Glutamatergic neuron (in vitro differentiated cells): ENCODE data around the gene SUV39H2. TPM values are rescaled to one million over a fixed set of nuclear protein-coding genes. Genes with fewer than 3 reads are reported as not detected.

Experiments
- DNase-seq: peaks from one replicate; pipeline ENCODE4 v3.0.0; 2022
- H3K27ac Mint-ChIP-seq: one replicate; pipeline ENCODE4 v1.8.0; 2020; ENCODE audit warnings: mild to moderate bottlenecking, mixed read lengths, inconsistent platforms; ENCODE audit not compliant: unreplicated experiment
- H3K27me3 Mint-ChIP-seq: one replicate; pipeline ENCODE4 v1.8.0; 2020; ENCODE audit warnings: mild to moderate bottlenecking, moderate library complexity, mixed read lengths, inconsistent platforms; ENCODE audit not compliant: unreplicated experiment
- H3K36me3 Mint-ChIP-seq: one replicate; pipeline ENCODE4 v1.8.0; 2020; ENCODE audit warnings: mild to moderate bottlenecking, mixed read lengths, inconsistent platforms; ENCODE audit not compliant: unreplicated experiment
- H3K4me1 Mint-ChIP-seq: one replicate; pipeline ENCODE4 v1.8.0; 2020; ENCODE audit warnings: mild to moderate bottlenecking, low read depth, mixed read lengths, inconsistent platforms; ENCODE audit not compliant: unreplicated experiment
- H3K4me3 Mint-ChIP-seq: one replicate; pipeline ENCODE4 v1.8.0; 2020; ENCODE audit warnings: mild to moderate bottlenecking, mixed read lengths, inconsistent platforms; ENCODE audit not compliant: unreplicated experiment
- H3K9me3 Mint-ChIP-seq: one replicate; pipeline ENCODE4 v1.8.0; 2020; ENCODE audit warnings: mild to moderate bottlenecking, moderate library complexity, mixed read lengths, inconsistent platforms; ENCODE audit not compliant: unreplicated experiment
- total RNA-seq: library from RNA; stranded (reverse); fragmentation: NEBNext Ultra II Directional; extraction: Animal tissue kit (Norgen Biotek cat#: 25700); gene quantifications from one replicate; pipeline ENCODE4 v1.2.1, GENCODE V29; 2021; ENCODE audit not compliant: unreplicated experiment
- TF ChIP-seq, protein P1 (sequence below): fragments of 200-600 bp; sonication (generic); IDR thresholded peaks from one replicate; pipeline ENCODE4 v1.5.0; 2021; ENCODE audit not compliant: partially characterized antibody, unreplicated experiment

The SUV39H2 gene
- total RNA-seq, 1 donor from 2014 or later, result 15.1 TPM

DNA sequence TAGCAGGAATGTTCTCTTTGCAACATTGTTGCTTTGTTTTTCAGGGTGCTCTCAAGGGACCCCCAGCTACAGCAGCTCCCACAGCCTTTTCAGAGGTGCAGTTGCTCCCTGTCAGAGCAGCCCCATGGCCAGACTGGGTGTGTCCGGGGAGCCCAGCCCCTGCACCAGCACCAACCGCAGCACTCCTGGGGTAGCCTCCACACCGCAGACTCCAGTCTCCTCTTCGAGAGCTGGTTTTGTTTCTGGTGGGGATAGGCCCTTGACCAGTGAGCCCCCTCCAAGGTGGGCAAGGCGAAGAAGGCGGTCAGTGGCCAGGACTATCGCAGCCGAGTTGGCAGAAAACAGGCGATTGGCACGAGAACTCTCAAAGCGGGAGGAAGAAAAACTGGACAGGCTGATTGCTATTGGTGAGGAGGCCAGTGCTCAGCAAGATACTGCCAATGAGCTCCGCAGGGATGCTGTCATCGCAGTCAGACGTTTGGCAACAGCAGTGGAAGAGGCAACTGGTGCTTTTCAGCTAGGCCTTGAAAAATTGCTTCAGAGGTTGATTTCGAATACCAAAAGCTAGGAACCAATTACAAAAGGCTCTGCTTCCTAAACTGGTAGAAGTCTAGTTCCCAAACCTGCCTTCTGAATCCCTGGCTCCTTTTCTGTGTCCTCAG, 35.2 kb upstream of the SUV39H2 start:
- no peak for DNase-seq
- no peak overlapping the region for H3K4me3 Mint-ChIP-seq

DNA sequence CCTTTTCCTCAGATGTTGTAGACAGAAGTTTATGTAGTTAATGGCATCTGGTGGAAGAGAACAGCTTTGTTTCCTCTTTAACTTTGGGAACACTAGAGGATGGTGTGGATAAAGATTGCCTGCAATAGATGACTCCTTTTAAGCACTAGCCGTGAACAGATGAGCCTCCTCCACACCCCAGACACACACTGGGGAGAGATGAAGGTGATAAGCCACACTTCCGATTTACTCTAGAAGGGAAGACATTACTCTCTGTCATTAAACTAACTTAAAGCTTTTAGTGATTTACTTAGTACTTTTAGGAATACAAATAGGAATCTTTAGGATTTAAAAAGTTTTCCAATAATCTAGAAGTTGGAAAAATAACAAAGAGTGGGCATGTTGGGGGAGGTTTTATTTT, 33.7 kb upstream of the SUV39H2 start:
- no peaks in the 10 kb centered on the region for H3K4me1 Mint-ChIP-seq
- H3K9me3 Mint-ChIP-seq, result no peaks in the 10 kb centered on the region
- H3K4me3 Mint-ChIP-seq, result no peak overlapping the region
- TF ChIP-seq, protein P1, sequence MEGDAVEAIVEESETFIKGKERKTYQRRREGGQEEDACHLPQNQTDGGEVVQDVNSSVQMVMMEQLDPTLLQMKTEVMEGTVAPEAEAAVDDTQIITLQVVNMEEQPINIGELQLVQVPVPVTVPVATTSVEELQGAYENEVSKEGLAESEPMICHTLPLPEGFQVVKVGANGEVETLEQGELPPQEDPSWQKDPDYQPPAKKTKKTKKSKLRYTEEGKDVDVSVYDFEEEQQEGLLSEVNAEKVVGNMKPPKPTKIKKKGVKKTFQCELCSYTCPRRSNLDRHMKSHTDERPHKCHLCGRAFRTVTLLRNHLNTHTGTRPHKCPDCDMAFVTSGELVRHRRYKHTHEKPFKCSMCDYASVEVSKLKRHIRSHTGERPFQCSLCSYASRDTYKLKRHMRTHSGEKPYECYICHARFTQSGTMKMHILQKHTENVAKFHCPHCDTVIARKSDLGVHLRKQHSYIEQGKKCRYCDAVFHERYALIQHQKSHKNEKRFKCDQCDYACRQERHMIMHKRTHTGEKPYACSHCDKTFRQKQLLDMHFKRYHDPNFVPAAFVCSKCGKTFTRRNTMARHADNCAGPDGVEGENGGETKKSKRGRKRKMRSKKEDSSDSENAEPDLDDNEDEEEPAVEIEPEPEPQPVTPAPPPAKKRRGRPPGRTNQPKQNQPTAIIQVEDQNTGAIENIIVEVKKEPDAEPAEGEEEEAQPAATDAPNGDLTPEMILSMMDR, result no peak
- H3K27me3 Mint-ChIP-seq, result no peaks in the 10 kb centered on the region
- no peak for DNase-seq
- H3K27ac Mint-ChIP-seq, result no peak overlapping the region
- H3K36me3 Mint-ChIP-seq, result no peaks in the 10 kb centered on the region

More for the DNA sequence above, 35.2 kb upstream of the SUV39H2 start:
- TF ChIP-seq, protein P1, result no peak
- peaks cover 2% of the 10 kb centered on the region for H3K4me1 Mint-ChIP-seq
- H3K36me3 Mint-ChIP-seq, result no peaks in the 10 kb centered on the region
- no peak overlapping the region for H3K27ac Mint-ChIP-seq
- H3K27me3 Mint-ChIP-seq, result peaks cover 3% of the 10 kb centered on the region
- no peaks in the 10 kb centered on the region for H3K9me3 Mint-ChIP-seq

DNA sequence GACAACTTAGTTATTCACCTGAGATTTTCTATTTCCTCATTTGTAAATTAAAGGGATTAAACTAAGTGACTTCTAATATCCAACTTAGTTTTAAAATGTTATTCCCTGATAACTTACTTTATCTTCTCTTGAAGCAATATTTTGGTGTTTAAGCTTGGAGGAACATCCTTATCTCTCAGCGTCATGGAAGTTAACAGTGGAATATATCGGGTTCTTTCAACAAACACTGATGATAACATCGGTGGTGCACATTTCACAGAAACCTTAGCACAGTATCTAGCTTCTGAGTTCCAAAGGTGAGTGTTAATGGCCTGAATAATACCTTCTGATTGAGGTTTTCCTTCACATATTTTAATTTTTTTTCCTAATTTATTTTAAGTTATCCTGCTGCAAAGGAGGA, 26.4 kb upstream of the SUV39H2 start:
- DNase-seq, result no peak
- TF ChIP-seq, protein P1, result no peak
- H3K4me1 Mint-ChIP-seq, result no peaks in the 10 kb centered on the region
- no peaks in the 10 kb centered on the region for H3K27me3 Mint-ChIP-seq
- no peaks in the 10 kb centered on the region for H3K9me3 Mint-ChIP-seq
- no peak overlapping the region for H3K27ac Mint-ChIP-seq
- H3K4me3 Mint-ChIP-seq, result no peak overlapping the region
- no peaks in the 10 kb centered on the region for H3K36me3 Mint-ChIP-seq

DNA sequence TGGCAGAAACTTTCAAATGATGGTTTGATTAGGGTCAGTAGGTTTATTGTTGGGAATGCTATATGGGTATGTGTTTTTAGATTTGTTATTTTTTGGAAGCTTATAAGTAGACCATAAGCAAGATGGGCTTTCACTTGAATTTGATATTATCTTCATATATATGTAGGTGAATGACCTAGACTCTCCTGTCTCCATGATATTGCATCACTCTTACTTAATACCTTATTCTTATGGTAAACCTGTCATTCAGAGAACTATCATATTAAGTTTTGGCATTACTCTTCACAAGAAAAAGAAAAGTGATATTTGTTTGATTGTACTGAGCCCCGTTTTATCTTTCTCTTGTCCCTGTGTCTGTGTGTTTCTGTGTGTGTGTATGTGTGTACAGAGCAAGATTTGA, 23.2 kb upstream of the SUV39H2 start:
- no peaks in the 10 kb centered on the region for H3K4me1 Mint-ChIP-seq
- no peaks in the 10 kb centered on the region for H3K27me3 Mint-ChIP-seq
- H3K9me3 Mint-ChIP-seq, result no peaks in the 10 kb centered on the region
- H3K4me3 Mint-ChIP-seq, result no peak overlapping the region
- H3K27ac Mint-ChIP-seq, result no peak overlapping the region
- no peak for DNase-seq
- TF ChIP-seq, protein P1, result no peak
- no peaks in the 10 kb centered on the region for H3K36me3 Mint-ChIP-seq

DNA sequence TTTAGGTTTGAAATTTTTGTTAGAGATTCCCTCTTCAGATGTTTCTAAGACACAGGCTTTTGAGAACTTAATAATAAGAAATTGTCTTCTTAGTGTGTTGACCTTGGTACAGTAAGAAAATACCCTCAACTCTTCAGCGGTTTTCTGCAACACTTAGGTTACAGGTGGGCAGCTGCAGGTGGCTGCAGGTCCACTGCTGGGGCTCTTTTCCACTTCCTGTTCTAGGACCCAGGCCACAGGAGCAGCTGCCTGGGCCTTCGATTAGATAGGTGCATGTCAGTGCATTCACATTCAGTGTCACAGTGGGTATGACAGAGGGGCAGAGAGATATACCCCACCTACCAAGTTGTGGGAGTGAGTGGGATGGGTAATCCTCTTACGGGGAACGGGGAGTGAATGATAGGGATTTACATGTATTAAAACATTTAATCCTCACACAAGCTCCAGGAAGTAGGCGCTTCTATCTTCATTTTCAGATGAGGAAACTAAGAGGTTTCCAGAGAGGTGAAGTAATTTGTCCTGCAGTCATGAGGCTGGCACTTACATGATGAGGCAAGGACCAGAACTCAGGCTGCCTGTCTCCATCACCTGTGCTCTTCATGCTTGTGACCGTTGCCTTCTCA, 20.2 kb upstream of the SUV39H2 start:
- no peaks in the 10 kb centered on the region for H3K9me3 Mint-ChIP-seq
- DNase-seq, result no peak
- no peak overlapping the region for H3K27ac Mint-ChIP-seq
- no peaks in the 10 kb centered on the region for H3K4me1 Mint-ChIP-seq
- no peaks in the 10 kb centered on the region for H3K36me3 Mint-ChIP-seq
- TF ChIP-seq, protein P1, result no peak
- no peak overlapping the region for H3K4me3 Mint-ChIP-seq
- H3K27me3 Mint-ChIP-seq, result no peaks in the 10 kb centered on the region
